Left kidney (tissue), 2 donors: ENCODE measurements around the gene SQOR. TPM values are rescaled to one million over a fixed set of nuclear protein-coding genes. Genes with fewer than 3 reads are reported as not detected.

Source experiments
- DNase-seq: peaks from one replicate; pipeline ENCODE4 v3.0.0-alpha.2; 2013
- polyA plus RNA-seq: library from polyadenylated mRNA; unstranded; fragments of 120-200 nt; gene quantifications from one replicate; pipeline ENCODE4 v1.2.1, GENCODE V29; 2013; ENCODE audit not compliant: insufficient read length

Gene SQOR
- polyA plus RNA-seq, 1 donor: 20.0 TPM

- no peak for DNase-seq
Measured at GRCh38 chr15:45657764-45658545, 23.1 kb downstream of the SQOR start.

- DNase-seq: no peak
Measured at GRCh38 chr15:45660231-45660979, 25.6 kb downstream of the SQOR start.

- no peak for DNase-seq
Measured at GRCh38 chr15:45662375-45662774, 27.5 kb downstream of the SQOR start.

- no peak for DNase-seq
Measured at GRCh38 chr15:45664451-45664850, 29.6 kb downstream of the SQOR start.

GRCh38 chr15:45665261-45665660 lies 30.4 kb downstream of the SQOR start:
- DNase-seq: no peak

- no peak for DNase-seq
Measured at GRCh38 chr15:45666119-45666875, 31.5 kb downstream of the SQOR start.

GRCh38 chr15:45667002-45667401 lies 32.2 kb downstream of the SQOR start:
- no peak for DNase-seq

- no peak for DNase-seq
Measured at GRCh38 chr15:45668386-45668785, 33.6 kb downstream of the SQOR start.

- DNase-seq: no peak
Measured at GRCh38 chr15:45669422-45669821, 34.6 kb downstream of the SQOR start.

GRCh38 chr15:45670091-45670490 lies 35.3 kb downstream of the SQOR start:
- DNase-seq: no peak

GRCh38 chr15:45670511-45670910 lies 35.7 kb downstream of the SQOR start:
- DNase-seq: no peak

- no peak for DNase-seq
Measured at GRCh38 chr15:45674677-45675076, 39.8 kb downstream of the SQOR start.

GRCh38 chr15:45677797-45678196 lies 43.0 kb downstream of the SQOR start:
- DNase-seq: no peak

GRCh38 chr15:45678459-45679178 lies 43.8 kb downstream of the SQOR start:
- DNase-seq: no peak

- no peak for DNase-seq
Measured at GRCh38 chr15:45684533-45684932, 49.7 kb downstream of the SQOR start.

GRCh38 chr15:45689616-45690015 lies 54.8 kb downstream of the SQOR start:
- DNase-seq: no peak

GRCh38 chr15:45690581-45691260 lies 55.9 kb downstream of the SQOR start:
- no peak for DNase-seq

- DNase-seq: no peak
Measured at GRCh38 chr15:45701108-45701507, 66.3 kb downstream of the SQOR start.

GRCh38 chr15:45702041-45702440 lies 67.2 kb downstream of the SQOR start:
- no peak for DNase-seq

GRCh38 chr15:45703670-45704328 lies 69.0 kb downstream of the SQOR start:
- DNase-seq: no peak
